T1000 (cell line): ENCODE data around the gene SYCP2.

Experiments
- DNase-seq: peaks from one replicate; lab custom pipeline; 2025; ENCODE audit warnings: mixed read lengths; lab: John Stamatoyannopoulos, UW

The SYCP2 gene

GRCh38 chr20:59823030-59823423 lies 110.4 kb downstream of the SYCP2 start:
- no peak for DNase-seq

GRCh38 chr20:59822291-59823029 lies 111.0 kb downstream of the SYCP2 start:
- DNase-seq, result no peak

GRCh38 chr20:59821788-59822187 lies 111.6 kb downstream of the SYCP2 start:
- no peak for DNase-seq

- DNase-seq, result no peak
Observed at GRCh38 chr20:59821201-59821600, 112.2 kb downstream of the SYCP2 start.

- DNase-seq, result no peak
Observed at GRCh38 chr20:59820204-59821041, 113.0 kb downstream of the SYCP2 start.

- DNase-seq, result no peak
Observed at GRCh38 chr20:59819496-59820203, 113.8 kb downstream of the SYCP2 start.

GRCh38 chr20:59818911-59819310 lies 114.5 kb downstream of the SYCP2 start:
- no peak for DNase-seq

- no peak for DNase-seq
Observed at GRCh38 chr20:59817846-59818615, 115.4 kb downstream of the SYCP2 start.

GRCh38 chr20:59817406-59817805 lies 116.0 kb downstream of the SYCP2 start:
- no peak for DNase-seq

GRCh38 chr20:59816146-59816738 lies 117.2 kb downstream of the SYCP2 start:
- no peak for DNase-seq

- no peak for DNase-seq
Observed at GRCh38 chr20:59814840-59815340, 118.5 kb downstream of the SYCP2 start.

GRCh38 chr20:59813948-59814839 lies 119.2 kb downstream of the SYCP2 start:
- no peak for DNase-seq
